HL-60/S4 treated with retinoic acid at 250 ng/mL for 4 days and 3 days (cell line): ENCODE measurements around the gene MAGI1.
"Not testable (repeated sequence)": the region's sequence is repeated elsewhere in the genome, so short reads cannot be mapped to it uniquely, and the experiment has no call there.

Experiments
- in situ Hi-C: fragments of 300-500 bp; cut with MboI; formaldehyde crosslinking; loops from 2 replicates; pipeline ENCODE4 v1.7.0; 2022; ENCODE audit warnings: low sequenced_read_pairs

MAGI1 gene

GRCh38 chr3:65912647-65913046 lies 126.1 kb downstream of the MAGI1 start:
- in situ Hi-C loops, result no loop called here

DNA sequence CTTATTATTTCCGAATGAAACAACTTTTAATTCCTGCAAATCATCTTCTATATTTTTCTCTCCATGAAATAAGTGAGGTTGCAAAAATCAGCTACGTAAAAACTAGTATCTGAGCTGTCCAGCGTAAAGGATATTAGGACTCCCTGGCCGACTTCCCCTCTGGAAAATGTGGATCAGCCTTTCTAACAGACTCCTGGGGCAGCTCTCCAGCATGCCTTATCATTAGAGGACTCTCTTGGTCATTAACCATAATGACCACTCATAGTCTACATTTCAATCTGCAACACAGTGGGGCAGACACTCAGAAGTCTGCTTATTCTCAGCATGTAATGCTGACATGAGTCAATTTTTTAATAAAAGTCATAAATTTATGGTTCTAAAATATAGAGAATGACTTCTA lies 130.1 kb downstream of the MAGI1 start:
- in situ Hi-C loops, result no loop called here

- in situ Hi-C loops, result no loop called here
Observed at GRCh38 chr3:65907232-65908130, 131.2 kb downstream of the MAGI1 start.

DNA sequence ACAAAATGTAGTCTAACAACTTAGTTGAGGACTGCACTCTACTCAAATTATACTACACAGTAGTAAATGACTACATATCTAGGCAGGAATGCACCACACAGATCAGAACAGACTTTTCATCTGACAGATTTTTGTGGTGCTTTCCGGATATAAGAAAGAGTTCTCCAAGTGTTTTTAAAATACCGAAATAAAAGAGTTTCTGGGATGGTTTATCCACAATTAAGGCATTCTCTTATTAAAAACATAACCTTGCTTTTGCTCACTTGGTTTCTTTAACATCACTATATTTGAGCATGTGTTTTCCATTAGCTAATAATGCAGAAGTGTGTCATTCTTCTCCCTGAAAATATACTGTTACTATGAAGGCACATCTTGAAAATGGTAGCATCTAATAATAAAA lies 132.9 kb downstream of the MAGI1 start:
- in situ Hi-C loops, result no loop called here

- in situ Hi-C loops, result no loop called here
Observed at GRCh38 chr3:65904016-65904415, 134.7 kb downstream of the MAGI1 start.

GRCh38 chr3:65902304-65902793 lies 136.4 kb downstream of the MAGI1 start:
- in situ Hi-C loops, result no loop called here

DNA sequence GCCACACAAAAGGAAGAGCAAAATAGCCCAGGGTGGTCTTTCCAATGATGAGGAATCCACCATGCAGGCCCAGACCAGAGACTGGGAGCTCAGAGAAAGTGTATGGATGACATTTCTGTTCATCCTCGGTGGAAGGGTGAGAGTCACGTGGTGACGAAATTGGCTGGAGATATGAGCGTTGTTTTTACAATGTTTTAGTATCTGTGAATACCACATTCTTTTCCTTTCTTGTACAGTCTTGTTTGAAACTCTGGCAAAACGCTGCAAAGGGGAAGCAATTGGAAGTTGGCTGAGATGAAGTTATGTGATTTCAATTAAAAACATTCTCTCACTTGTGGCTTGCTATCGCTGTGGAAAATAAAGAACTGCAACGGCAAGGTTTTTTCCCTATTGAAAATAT lies 137.5 kb downstream of the MAGI1 start:
- in situ Hi-C loops, result no loop called here

DNA sequence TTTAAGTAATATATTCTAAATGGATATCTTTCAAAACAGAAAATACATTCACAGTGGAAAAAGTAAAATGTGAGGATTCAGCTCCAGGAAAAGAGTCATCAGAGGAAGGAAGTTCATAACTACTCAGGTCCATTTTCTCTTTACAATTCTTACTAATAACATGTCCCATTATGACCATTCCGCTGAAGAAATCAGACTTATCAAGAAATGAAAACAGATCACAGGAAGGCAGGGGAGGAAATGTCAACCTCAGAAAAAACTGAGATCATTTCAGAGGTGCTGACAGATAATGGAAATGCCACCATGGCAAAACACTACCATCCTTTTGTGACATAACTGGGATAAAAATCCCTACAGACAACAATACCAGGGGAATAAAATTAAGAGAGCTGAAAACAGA lies 139.5 kb downstream of the MAGI1 start:
- in situ Hi-C loops, result no loop called here

DNA sequence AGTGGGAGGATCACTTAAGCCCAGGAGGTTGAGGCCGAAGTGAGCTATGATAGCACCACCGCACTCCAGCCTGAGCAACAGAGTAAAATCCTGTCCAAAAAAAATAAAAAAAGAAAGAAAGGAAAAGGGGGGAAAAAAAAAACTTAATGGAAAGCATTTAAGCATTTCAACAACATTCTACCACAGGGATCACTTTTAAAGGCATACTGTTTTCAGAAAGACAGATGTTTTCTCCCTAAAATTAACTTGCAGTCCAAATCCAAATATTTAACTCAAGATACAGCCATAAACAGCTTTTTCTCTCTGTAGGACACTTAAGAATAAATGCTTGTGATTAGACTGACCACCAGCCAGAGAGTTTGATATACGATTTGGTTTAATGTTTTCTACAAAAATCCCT lies 141.0 kb downstream of the MAGI1 start:
- in situ Hi-C loops, result no loop called here

GRCh38 chr3:65896321-65896720 lies 142.4 kb downstream of the MAGI1 start:
- in situ Hi-C loops, result no loop called here

GRCh38 chr3:65894679-65895453 lies 143.9 kb downstream of the MAGI1 start:
- in situ Hi-C loops, result no loop called here

DNA sequence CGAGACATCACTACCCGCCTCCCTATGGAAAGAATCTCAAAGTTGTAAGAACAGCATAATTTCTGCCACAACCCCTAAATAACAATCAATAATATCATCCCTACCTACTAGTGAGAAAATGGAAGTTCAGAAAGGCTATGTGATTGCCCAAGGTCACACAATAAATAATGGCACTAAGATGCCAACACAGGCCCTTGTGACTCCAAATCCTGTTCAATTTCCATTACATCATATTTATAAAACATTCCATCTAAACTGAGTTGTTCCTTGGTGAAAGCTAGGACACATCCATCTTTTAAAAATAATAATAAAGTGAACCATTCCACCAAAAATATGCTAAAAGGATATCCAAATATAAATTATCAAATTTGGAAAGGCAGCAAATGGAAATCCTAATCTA lies 144.6 kb downstream of the MAGI1 start:
- in situ Hi-C loops, result no loop called here

DNA sequence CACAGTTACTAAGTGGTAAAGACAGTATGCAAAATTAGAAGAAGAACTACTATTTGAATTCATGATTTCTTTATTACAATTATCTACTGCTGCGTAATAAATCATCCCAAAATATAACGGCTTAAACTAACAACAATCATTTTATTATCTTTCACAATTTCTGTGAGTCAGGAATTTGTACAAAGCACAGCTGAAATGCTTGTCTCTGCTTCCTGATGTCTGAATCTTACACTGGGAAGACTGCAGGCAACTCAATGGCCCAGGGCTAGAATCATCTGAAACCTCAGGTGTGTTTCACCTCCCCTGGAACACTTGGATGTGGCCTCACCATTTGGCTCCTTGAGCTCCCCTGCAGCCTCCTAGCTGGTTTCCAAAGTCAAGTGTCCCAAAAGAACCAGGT lies 145.1 kb downstream of the MAGI1 start:
- in situ Hi-C loops, result no loop called here

DNA sequence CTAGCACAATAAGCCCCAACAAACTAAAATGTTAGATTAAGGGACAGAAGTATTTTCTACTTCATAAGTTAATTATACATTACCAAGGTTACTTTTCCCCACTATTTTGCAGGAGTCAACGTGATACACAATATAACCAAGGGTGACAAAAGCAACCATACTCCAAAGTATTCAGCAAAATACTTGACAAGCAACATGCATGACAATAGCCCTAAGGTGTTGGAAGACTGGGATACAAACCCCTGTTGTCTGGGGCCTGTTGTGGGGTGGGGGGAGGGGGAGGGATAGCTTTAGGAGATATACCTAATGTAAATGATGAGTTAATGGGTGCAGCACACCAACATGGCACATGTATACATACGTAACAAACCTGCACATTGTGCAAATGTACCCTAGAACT lies 147.2 kb downstream of the MAGI1 start:
- in situ Hi-C loops, result not testable (repeated sequence)

DNA sequence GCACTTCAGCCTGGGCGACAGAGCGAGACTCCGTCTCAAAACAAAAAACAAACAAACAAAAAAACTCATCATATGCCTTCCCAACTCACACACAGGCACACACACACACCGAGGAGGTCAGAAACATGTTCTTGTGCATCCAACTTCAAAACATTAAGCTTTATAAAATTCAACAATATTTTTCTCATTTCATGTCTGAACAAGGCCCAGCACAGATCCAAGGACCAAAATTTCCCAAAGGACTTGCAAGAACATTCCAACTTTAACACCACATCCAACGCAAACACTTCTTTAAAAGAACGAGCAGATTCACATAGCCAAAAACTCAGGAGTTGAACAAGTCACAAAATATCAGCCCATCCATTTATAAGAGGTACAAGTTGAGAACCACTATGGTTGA lies 148.4 kb downstream of the MAGI1 start:
- in situ Hi-C loops, result no loop called here

GRCh38 chr3:65889707-65890099 lies 149.0 kb downstream of the MAGI1 start:
- in situ Hi-C loops, result no loop called here

GRCh38 chr3:65888980-65889706 lies 149.6 kb downstream of the MAGI1 start:
- in situ Hi-C loops, result no loop called here

DNA sequence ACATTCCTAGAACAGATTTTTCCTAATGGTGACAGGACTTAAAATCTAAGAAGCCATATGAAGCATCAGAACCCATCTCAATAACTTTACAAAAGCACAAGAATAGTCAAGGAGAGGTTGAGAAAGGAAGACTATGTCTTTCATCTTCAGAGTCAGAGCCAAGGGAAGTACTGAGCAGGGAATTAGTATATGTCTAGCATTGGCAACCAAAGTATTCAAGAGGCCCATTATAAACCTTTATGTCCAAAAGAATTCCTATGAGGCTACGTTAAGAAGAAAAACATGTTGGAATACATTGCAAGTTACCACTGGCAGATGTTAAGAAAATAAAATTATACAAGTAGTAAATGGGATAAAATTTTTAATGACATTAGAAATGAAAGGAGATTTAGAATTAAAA lies 150.5 kb downstream of the MAGI1 start:
- in situ Hi-C loops, result no loop called here

- in situ Hi-C loops, result no loop called here
Observed at GRCh38 chr3:65886391-65886790, 152.3 kb downstream of the MAGI1 start.

GRCh38 chr3:65884071-65884470 lies 154.6 kb downstream of the MAGI1 start:
- in situ Hi-C loops, result no loop called here

DNA sequence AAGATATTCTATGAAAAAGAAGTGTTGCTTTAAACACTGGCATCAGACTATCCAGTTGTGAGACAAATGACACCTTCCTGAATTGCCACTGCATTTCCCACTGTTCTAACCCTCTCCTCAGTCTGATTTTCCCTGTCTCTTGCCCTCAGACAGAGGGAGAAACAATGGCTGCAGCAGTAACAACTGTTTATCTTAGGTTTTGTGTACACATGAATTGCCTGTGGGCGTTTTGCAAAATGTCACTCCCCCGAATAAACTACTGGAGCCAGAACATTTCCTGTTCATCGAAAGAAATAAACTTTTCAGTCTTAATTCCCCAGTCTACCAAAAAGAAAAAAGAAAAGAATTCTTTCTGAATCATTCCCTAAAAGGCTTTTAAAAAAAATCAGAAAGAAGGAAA lies 155.1 kb downstream of the MAGI1 start:
- in situ Hi-C loops, result no loop called here
